ENCODE data around the gene ZNF3.

Gene ZNF3

DNA sequence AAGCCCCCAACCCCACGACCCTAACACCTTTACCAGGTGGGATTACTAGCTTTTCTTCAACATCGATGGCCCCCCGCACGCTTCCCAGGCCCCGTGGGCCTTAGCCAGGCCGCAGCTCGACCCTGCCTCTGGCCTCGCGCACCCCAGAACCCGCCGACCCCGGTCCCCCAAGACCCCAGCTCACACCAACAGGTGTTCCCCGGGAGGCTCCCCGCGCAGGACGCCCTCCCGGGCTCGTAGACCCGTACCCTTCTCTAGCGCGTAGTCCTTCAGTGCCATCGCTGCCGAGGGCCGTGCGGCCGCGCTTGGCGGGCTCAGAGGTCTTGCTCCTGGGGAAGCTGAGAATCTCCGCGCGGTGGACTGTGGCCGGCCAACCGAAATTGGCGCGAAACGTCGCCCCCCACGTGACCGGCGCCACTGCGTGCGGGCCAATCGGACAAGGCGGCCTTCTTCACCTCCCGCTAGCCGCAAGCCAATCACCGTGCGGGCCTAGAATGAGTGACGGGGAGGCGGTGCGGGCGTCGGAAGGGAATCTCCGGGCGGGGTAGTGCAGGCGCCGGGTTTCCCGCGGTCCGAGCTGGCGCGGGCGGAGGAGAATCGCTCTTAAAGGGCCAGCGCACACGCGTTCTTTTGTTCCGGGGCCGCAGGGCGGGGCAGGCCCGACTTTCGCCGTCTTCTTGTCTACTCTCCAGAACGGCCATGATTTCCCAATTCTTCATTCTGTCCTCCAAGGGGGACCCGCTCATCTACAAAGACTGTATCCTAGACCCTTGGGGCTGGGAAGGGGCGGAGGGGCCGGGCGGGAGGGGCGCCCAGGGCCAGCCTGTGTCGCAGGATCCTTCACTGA is 19.7 kb upstream of the ZNF3 start, which contains the start of the genes AP4M1 and MCM7:
Gene AP4M1 (plus strand): TSS at position 628 of the 847 bp plus-strand sequence. CDS start 72 bp downstream, at position 700.
Gene MCM7 (minus strand): TSS at position 382 of the 847 bp plus-strand sequence. CDS start 103 bp downstream, at position 279.
- Histone ChIP-seq H3K36me3 (replicated peaks) (peaks cover 55% of the 10 kb centered on the region), H3K9me3 (no peaks in the 10 kb centered on the region), H3K4me3 (peak within 1 kb of the TSS; percentile 98), H3K4me1 (0 out of 2 replicates have a peak, but pooled peaks cover 4% of the 10 kb centered on the region), H3K27me3 (ENCODE audit: low read depth) (no peaks in the 10 kb centered on the region)
- DNase-seq (ENCODE audit: low spot score in 2 of 2) = peak; percentile 96 to 99
- in situ Hi-C loops (cut with MboI; ENCODE audit: low sequenced_read_pairs) = no loop called here

DNA sequence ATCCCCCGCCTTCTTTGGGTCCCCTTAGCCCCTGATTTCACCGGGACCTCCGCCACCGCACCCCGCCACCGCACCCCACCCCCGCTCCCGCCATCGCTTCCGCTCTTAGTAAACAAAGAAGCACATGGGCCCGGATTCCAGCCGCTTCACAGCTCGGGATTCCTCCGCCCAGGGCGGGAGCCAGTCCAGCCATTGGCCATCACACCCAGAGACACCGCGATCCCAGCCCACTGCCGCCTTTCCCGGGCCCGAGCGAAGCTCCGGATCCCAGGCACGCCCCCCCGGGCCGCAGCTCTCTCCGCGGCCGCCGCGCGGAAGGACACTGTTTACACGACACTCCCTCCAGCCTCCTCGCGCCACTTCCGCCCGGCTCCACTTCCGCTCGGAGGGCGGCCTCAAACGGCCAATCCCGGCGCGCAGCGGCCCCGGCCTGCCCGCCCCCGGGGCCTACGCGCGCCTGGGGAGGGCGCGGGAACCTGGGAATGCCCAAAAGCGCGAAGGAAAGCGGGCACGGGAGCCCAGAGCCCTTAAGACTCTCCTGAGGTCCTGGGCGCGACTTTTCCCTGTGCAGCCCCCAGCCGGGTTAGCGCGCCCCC is 19.0 kb upstream of the ZNF3 start:
- H3K27me3 ChIP-seq (ENCODE audit: low read depth) = no peaks in the 10 kb centered on the region
- H3K9me3 ChIP-seq = no peaks in the 10 kb centered on the region
- DNase-seq (ENCODE audit: low spot score in 2 of 2) = peak; percentile 84 to 92
- peaks cover 57% of the 10 kb centered on the region for H3K36me3 ChIP-seq (replicated peaks)
- H3K4me1 ChIP-seq = 0 out of 2 replicates have a peak, but pooled peaks cover 4% of the 10 kb centered on the region
- in situ Hi-C loops (cut with MboI; ENCODE audit: low sequenced_read_pairs) = no loop called here
- H3K4me3 ChIP-seq = peak overlapping the region; percentile 98

DNA sequence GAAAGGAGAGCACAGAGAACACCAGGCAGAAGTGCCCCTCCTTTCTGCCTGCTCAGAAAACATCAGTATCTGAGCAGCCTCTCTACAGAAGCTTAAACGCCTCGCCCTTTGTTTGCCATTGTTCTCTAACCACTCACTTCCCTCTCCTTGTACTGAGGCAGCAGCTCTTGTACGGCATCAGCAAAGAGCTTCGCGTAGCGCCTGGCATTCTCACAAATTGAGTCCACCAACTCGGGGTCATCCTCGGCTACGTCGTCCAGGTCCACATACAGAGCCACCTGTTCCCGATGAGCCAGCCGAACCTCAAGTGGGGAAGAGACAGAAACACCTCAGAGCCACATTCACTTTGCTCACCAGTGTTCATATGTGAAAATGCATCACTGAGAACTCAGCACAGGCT is 17.9 kb upstream of the ZNF3 start:
- 0 out of 2 replicates have a peak, but pooled peaks cover 4% of the 10 kb centered on the region for H3K4me1 ChIP-seq
- H3K9me3 ChIP-seq = no peaks in the 10 kb centered on the region
- no peaks in the 10 kb centered on the region for H3K27me3 ChIP-seq (ENCODE audit: low read depth)
- in situ Hi-C loops (cut with MboI; ENCODE audit: low sequenced_read_pairs) = no loop called here
- peaks cover 65% of the 10 kb centered on the region for H3K36me3 ChIP-seq (replicated peaks)
- peak overlapping the region; percentile 98 for H3K4me3 ChIP-seq
- no peak for DNase-seq (ENCODE audit: low spot score in 2 of 2)

DNA sequence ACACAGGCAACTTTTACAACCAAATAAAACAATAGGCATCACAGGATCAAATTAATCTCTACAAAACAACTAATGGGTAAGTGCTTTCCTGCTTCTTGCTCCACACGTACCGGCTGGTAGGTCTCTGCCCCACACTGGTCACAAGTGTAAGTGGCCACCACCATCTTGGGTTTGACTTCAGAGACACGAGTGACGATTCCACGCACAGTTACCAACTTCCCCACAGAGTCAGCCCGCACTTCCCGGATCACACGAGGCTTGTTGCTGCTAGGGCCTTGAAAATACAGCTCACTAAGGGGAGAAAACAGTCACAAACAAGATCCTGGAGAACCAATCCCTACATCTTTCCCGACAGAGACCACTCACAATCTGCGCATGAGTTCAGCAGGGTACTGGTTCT is 17.4 kb upstream of the ZNF3 start:
- DNase-seq (ENCODE audit: low spot score in 2 of 2) = no peak
- Histone ChIP-seq H3K4me3 (no peak overlapping the region), H3K27me3 (ENCODE audit: low read depth) (no peaks in the 10 kb centered on the region), H3K9me3 (no peaks in the 10 kb centered on the region), H3K36me3 (replicated peaks) (peaks cover 70% of the 10 kb centered on the region), H3K4me1 (0 out of 2 replicates have a peak, but pooled peaks cover 4% of the 10 kb centered on the region)
- in situ Hi-C loops (cut with MboI; ENCODE audit: low sequenced_read_pairs) = no loop called here

DNA sequence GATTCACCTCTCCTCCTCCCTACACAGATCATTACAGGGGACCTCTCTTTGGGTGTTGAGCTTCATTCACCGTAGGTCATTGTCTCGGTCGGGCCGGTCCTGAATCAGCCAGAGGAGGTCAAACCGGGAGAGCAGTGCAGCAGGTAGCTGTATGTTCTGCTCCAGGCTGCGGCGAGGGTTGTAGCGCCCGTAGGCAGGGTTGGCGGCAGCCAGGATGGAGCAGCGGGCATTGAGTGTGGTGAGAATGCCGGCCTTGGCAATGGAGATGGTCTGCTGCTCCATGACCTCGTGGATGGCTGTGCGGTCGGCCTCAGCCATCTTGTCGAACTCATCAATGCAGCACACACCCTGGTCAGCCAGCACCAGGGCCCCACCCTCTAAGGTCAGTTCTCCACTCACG is 14.2 kb upstream of the ZNF3 start:
- Histone ChIP-seq H3K4me3 (no peak overlapping the region), H3K4me1 (0 out of 2 replicates have a peak, but pooled peaks cover 4% of the 10 kb centered on the region), H3K9me3 (no peaks in the 10 kb centered on the region), H3K36me3 (replicated peaks) (peaks cover 99% of the 10 kb centered on the region), H3K27me3 (ENCODE audit: low read depth) (no peaks in the 10 kb centered on the region)
- in situ Hi-C loops (cut with MboI; ENCODE audit: low sequenced_read_pairs) = no loop called here
- no peak for DNase-seq (ENCODE audit: low spot score in 2 of 2)

DNA sequence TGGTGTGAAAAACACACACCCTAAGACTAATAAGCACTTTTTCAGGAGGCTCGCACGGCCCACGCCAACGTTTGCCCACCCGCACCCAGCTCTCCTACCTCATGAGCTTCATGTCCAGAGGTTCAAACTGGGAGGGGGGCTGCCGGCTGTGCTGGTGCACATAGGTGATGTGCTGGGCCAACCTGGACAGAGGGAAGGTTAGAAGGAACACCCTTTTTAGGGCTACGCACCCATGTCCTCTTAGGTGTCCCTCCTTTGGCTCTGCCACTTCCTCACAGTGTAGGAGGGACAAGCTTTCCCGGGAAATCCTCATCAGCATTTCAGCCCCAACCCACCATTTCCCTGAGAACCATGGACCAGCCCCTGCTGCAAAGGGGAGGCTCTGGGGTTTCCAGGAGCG is 13.8 kb upstream of the ZNF3 start:
- in situ Hi-C loops (cut with MboI; ENCODE audit: low sequenced_read_pairs) = no loop called here
- no peaks in the 10 kb centered on the region for H3K9me3 ChIP-seq
- H3K4me1 ChIP-seq = 0 out of 2 replicates have a peak, but pooled peaks cover 4% of the 10 kb centered on the region
- DNase-seq (ENCODE audit: low spot score in 2 of 2) = no peak
- no peaks in the 10 kb centered on the region for H3K27me3 ChIP-seq (ENCODE audit: low read depth)
- H3K4me3 ChIP-seq = no peak overlapping the region
- peaks cover 100% of the 10 kb centered on the region for H3K36me3 ChIP-seq (replicated peaks)

DNA sequence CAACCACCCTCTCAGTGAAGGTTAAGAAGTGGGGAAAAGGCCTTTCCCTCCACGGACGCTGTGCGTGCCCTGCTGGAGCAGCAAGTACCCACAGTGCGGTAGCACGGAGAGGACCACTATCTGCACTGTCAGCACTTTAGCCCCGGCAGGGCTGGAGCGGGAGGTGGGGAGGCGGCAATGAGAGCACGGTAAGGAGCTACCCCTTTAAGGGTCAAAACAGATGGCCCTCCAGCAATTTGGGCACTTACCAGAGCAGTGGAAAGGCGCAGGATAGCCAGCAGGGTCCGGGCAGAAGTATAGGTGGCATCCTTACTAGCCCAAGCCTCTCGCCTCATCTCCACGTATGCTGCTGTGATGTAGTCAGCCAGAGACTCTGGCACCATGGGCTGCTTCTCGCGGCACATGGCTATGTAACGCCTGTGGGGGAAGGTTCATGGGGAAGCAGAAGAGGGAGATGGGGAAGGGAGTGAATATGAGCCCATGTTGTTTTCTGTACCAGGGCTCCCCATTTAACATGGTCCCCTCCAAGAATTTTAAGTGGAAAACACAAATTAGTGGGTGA is 12.5 kb upstream of the ZNF3 start:
- Histone ChIP-seq H3K9me3 (no peaks in the 10 kb centered on the region), H3K4me1 (no peaks in the 10 kb centered on the region; the same call in 1 of the 2 replicates), H3K27me3 (ENCODE audit: low read depth) (no peaks in the 10 kb centered on the region), H3K4me3 (no peak overlapping the region), H3K36me3 (replicated peaks) (peaks cover 87% of the 10 kb centered on the region)
- DNase-seq (ENCODE audit: low spot score in 2 of 2) = no peak
- in situ Hi-C loops (cut with MboI; ENCODE audit: low sequenced_read_pairs) = no loop called here

DNA sequence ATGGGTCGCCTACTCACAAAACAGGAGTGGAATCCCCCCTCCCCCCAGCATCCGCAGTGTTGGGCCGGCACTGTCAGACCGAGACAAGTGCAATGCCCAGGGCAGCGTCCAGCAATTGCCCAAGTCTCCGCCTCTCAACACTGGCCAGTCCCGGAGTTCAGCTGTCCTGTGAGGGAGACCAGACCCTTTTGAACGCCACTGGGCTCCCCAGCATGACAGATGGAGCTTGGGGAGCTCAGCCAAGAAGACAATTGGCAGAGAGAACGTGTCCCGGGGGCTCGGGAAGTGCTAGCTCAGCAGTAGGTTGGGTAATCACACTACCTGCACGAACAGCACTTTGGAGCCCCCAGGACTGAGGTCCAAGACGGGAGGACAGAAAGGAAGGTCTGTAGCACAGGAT is 12.0 kb upstream of the ZNF3 start:
- in situ Hi-C loops (cut with MboI; ENCODE audit: low sequenced_read_pairs) = no loop called here

DNA sequence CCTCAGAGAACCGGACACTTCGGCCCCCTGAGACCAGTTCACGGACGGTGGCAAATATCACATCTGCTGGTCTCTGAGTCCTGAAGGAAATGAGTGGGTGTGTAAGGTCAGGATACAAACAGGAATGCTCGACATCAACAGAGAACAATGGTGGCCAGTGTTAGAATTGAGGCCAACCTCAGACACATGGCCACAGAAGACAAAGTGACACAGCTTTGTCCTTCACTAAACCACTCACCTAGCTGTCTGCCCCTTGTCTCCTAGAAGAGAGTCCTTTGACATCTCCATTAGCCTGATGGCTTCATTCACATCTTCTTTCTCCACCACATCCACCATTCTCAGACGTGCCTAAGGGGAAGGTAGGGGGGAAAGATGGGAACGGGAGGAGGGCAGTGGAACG is 11.5 kb upstream of the ZNF3 start:
- Histone ChIP-seq H3K4me1 (peaks cover 5% of the 10 kb centered on the region), H3K27me3 (ENCODE audit: low read depth) (no peaks in the 10 kb centered on the region), H3K4me3 (no peak overlapping the region), H3K9me3 (no peaks in the 10 kb centered on the region), H3K36me3 (replicated peaks) (peaks cover 78% of the 10 kb centered on the region)
- in situ Hi-C loops (cut with MboI; ENCODE audit: low sequenced_read_pairs) = no loop called here
- DNase-seq (ENCODE audit: low spot score in 2 of 2) = no peak

More for the DNA sequence above, 12.0 kb upstream of the ZNF3 start:
- Histone ChIP-seq H3K4me1 (peaks cover 1% of the 10 kb centered on the region), H3K27me3 (ENCODE audit: low read depth) (no peaks in the 10 kb centered on the region), H3K4me3 (no peak overlapping the region), H3K36me3 (replicated peaks) (peaks cover 82% of the 10 kb centered on the region), H3K9me3 (no peaks in the 10 kb centered on the region)
- no peak for DNase-seq (ENCODE audit: low spot score in 2 of 2)

DNA sequence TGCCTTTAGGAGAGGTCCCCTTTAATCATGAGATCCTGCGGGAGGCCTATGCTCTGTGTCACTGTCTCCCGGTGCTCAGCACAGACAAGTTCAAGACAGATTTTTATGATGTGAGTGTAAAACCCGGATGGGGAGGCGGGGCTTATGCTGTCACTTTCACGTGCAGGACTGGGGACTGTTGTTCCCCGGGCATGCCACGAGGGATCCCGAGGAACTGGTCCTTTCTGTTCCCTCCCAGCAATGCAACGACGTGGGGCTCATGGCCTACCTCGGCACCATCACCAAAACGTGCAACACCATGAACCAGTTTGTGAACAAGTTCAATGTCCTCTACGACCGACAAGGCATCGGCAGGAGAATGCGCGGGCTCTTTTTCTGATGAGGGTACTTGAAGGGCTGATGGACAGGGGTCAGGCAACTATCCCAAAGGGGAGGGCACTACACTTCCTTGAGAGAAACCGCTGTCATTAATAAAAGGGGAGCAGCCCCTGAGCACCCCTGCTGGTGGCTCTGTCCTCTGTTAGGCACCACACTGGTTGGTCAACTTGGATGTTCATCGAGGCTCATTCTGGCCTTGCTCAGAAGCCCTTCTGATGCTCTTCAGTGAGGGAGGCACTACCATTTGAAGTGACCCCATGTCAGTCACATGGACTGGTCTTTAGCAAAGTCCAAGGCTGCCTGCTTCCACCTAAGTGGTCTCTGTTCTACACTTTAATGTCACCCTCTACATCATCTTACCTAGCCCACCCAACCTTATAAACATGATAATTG is 10.1 kb upstream of the ZNF3 start:
- peaks cover 63% of the 10 kb centered on the region for H3K36me3 ChIP-seq (replicated peaks)
- DNase-seq (ENCODE audit: low spot score in 2 of 2) = peak in 1 of 2 experiments; percentile 58
- no peaks in the 10 kb centered on the region for H3K27me3 ChIP-seq (ENCODE audit: low read depth)
- in situ Hi-C loops (cut with MboI; ENCODE audit: low sequenced_read_pairs) = no loop called here
- no peaks in the 10 kb centered on the region for H3K9me3 ChIP-seq
- H3K4me3 ChIP-seq = no peak overlapping the region
- H3K4me1 ChIP-seq = peaks cover 5% of the 10 kb centered on the region

DNA sequence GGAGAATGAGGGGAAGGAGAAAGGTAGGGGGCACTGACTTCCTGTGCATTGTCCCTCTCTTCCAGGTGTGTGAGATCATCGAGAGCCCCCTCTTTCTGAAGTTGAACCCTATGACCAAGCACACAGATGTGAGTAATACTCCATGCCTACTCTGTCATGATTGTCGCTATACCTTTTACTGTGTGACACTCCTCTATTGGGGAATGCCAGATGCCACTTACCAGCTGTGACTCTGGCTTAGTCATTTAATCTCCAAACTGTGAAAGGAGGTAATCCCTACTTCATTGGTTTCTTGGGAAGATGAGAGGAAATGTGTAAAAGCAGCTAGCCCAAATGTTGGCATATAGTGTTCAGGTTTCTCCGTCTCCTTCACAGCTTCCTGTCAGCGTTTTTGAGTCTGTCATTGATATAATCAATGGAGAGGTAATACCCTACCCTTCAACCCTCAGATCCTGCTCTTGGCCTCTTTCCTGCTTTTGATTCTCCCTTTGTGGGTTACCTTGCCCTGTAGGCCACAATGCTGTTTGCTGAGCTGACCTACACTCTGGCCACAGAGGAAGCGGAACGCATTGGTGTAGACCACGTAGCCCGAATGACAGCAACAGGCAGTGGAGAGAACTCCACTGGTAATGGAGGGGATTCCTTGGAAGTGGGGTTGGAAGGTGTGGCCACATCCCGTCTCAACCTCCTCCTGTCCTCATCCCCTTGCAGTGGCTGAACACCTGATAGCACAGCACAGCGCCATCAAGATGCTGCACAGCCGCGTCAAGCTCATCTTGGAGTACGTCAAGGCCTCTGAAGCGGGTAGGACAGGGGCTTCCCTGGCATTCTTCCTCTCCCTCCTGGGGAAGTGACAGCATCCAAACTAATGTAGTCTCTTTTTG is 9.2 kb upstream of the ZNF3 start:
- no peak for DNase-seq (ENCODE audit: low spot score in 2 of 2)
- H3K9me3 ChIP-seq = no peaks in the 10 kb centered on the region
- peaks cover 55% of the 10 kb centered on the region for H3K36me3 ChIP-seq (replicated peaks)
- no peak overlapping the region for H3K4me3 ChIP-seq
- peaks cover 5% of the 10 kb centered on the region for H3K4me1 ChIP-seq
- in situ Hi-C loops (cut with MboI; ENCODE audit: low sequenced_read_pairs) = no loop called here
- H3K27me3 ChIP-seq (ENCODE audit: low read depth) = no peaks in the 10 kb centered on the region

DNA sequence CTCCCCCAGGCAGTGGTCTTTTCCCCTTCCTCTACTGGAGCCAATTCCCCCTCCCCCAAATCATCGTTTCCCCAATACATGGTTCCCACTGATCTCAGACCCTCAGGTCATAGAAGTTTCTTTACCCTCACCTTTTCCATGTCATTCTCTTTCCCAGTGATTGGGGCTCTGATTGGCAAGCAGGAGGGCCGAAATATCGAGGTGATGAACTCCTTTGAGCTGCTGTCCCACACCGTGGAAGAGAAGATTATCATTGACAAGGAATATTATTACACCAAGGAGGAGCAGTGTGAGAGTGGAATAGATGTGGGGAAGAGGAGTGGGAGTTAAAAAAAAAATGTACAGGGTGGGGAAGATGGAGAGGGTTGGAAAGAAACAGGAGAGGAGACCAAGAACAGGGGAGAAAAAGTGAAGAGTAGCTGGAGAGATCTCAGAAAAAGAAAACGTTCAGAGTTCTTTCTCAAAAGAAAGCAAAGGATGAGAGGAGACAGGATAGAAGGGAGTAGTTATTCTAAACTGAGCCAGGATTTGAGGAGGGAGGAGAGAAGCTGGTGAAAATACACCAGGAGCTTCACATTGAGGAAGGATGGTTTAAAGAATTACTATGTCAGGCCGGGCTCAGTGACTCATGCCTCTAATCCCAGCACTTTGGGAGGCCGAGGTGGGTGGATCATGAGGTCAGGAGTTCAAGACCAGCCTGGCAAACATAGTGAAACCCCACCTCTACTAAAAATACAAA is 8.1 kb upstream of the ZNF3 start:
- Histone ChIP-seq H3K4me1 (peaks cover 5% of the 10 kb centered on the region), H3K27me3 (ENCODE audit: low read depth) (no peaks in the 10 kb centered on the region), H3K9me3 (no peaks in the 10 kb centered on the region), H3K4me3 (peak overlapping the region; percentile 83), H3K36me3 (replicated peaks) (peaks cover 43% of the 10 kb centered on the region)
- in situ Hi-C loops (cut with MboI; ENCODE audit: low sequenced_read_pairs) = no loop called here
- no peak for DNase-seq (ENCODE audit: low spot score in 2 of 2)

All from HAP-1 (cell line).